GM10266 (cell line): Measurements from ENCODE around the gene SLC5A2.
A peak's percentile ranks its signal among the peaks of the same experiment; 100 is the strongest.
"Not testable (repeated sequence)": the region's sequence is repeated elsewhere in the genome, so short reads cannot be mapped to it uniquely, and the experiment has no call there.

Source experiments
- DNase-seq: peaks from one replicate; pipeline ENCODE4 v3.0.0; 2012; ENCODE audit errors: extremely low spot score
- CTCF ChIP-seq: IDR thresholded peaks from 2 replicates; pipeline ENCODE4 v1.5.1; 2012; ENCODE audit warnings: mild to moderate bottlenecking, low read depth; ENCODE audit not compliant: control insufficient read depth, insufficient read depth; ENCODE audit errors: missing control alignments

Gene SLC5A2

GRCh38 chr16:31441956-31442355, 41.0 kb upstream of the SLC5A2 start:
- no peak for DNase-seq
- TF ChIP-seq CTCF, result no peak

GRCh38 chr16:31445931-31446330, 37.0 kb upstream of the SLC5A2 start:
- not testable (repeated sequence) for DNase-seq

GRCh38 chr16:31451201-31451600, 31.7 kb upstream of the SLC5A2 start:
- DNase-seq, result no peak
- TF ChIP-seq CTCF, result no peak

- TF ChIP-seq CTCF, result peak; percentile 6
- DNase-seq, result no peak
These were observed 31.1 kb upstream of the SLC5A2 start for GRCh38 chr16:31451681-31452351.

GRCh38 chr16:31452631-31453106, 30.3 kb upstream of the SLC5A2 start:
- no peak for DNase-seq
- no peak for TF ChIP-seq CTCF

- TF ChIP-seq CTCF, result no peak
- DNase-seq, result no peak
These were observed 29.4 kb upstream of the SLC5A2 start for GRCh38 chr16:31453255-31454204.

GRCh38 chr16:31455601-31456314, 27.2 kb upstream of the SLC5A2 start:
- no peak for DNase-seq
- peak; percentile 46 for TF ChIP-seq CTCF
